Fibroblast of skin of back (primary cell): ENCODE data around the gene FBN1.

Source experiments
- DNase-seq: peaks from one replicate; pipeline ENCODE4 v3.0.0-alpha.2; 2013

FBN1 gene

DNA sequence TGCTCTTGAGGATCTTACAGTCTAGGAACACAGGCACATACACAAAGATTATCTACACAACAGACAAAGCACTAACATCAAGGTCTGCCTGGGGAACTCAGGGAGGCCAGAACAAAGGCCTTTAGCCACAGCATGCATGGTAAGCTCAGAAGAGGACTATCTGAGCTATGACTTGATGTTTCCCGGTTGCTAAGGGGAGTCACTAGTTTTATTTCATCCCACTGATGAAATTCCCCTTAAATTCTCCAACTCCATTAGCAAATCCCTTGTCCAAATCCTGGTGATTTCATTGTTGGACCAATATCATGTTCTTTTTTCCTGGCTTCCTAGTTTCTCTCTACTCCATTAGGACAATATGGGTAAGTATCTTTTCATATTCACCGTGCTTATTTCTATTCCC is 23.3 kb downstream of the FBN1 start:
- DNase-seq = no peak

DNA sequence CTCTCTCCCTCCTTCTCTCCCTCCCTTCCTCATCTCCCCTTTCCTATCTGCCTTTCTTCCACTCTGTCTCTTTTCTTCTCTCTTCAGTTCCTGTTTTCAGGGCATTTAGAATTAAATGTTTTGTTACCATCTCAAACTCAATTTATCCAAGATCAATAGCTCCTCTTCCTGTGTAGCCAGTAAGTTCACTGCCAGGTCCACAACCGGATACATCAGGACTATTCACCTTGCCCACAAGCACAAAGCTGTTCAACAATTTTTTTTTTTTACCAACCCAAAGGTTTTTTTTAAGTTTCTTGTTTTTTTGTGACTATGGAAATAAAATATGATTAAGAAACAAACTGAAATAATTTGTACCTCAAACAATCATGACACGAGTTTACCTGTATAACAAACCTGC is 26.1 kb downstream of the FBN1 start:
- DNase-seq = no peak

DNA sequence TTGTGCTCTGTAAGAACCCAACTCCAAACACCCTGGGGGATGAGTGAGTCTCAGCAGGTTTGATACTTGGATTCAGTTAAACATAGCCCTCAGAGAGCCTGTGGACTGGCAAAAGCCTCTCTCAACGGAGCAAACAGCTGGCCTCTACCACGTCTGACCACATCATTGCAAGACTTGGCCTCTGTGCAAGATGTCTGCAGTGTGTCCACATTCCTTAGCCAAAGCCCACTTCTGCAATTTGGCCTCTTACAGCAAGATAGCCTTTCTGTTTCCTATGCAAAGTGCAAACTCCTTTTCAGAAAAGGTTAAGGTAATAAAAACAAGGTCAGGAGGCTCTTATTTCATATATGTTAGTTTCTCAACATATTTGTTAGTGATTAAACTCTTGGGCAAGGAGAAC is 27.9 kb downstream of the FBN1 start:
- no peak for DNase-seq

DNA sequence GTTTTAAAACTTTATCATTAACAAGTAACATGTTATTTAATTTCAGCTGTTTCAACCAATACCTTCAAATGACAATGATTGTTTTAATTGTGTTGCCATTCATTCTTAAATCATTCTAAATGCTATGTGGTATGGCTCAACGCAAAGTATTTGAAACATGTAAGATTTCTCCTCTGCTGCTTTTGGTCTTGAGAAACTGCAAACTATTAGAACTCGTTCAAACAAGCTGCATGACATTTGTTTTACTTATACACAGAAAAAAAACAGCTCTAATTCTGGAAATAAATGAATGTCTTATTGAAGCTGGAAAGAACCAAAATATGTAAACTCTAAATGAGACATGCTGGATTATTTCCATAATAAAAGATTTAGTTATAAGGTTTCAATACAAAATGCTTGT is 29.3 kb downstream of the FBN1 start:
- DNase-seq = peak; percentile 55

DNA sequence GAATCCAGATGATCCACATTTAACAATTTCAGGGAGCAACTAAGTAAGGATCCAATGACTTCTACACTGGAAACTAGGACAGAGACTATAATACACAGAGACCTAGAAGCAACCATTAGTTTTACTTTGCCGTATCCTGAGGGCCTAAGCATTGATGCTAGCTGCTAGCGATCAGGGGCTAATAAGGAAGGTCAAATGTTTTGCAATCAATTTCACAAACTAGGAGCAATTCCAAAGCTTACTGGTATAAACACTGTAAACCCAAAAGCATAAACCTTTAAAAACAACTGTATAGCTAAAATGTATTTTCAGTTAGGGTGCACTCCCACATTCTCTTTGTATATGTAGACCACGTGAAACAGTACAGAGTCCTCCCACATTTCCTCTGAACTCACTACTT is 31.5 kb downstream of the FBN1 start:
- DNase-seq = no peak

DNA sequence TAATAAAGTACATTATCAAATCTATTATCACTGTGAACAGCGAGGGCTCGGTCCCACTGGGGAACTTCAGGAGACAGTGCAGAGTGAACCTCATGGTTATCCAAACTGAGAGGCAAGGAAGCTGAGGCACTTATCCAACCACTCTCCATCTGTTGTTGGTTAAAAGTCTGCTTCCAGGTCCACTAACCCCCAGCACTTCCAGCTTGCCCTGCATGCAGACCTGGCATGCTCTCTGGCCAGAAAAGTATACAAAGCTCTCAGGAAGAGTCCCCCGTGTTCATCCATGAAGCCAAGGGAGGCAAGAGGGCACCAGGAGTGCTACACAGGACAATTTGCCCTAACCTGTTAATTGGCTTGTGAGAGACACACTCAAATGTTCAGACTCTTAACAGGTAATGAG is 36.0 kb downstream of the FBN1 start:
- no peak for DNase-seq

DNA sequence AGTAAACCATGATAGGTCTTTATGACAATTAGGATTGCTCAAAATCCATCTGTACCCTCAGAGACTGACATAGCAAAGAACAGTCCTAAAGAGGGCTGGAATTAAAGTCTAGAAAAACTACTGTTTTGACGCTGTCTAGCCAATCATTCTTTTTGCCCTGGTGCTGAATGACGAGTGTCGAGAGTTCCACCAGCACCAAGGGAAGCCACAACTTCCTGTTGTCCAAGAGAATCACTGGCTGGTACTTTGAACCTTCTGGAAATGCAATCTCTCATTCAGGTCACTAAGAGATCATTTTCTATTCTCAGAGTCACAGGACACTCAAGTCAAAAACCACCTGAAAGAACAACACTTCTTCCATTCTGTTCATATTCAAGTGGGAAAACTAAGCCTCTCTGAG is 37.7 kb downstream of the FBN1 start:
- no peak for DNase-seq

DNA sequence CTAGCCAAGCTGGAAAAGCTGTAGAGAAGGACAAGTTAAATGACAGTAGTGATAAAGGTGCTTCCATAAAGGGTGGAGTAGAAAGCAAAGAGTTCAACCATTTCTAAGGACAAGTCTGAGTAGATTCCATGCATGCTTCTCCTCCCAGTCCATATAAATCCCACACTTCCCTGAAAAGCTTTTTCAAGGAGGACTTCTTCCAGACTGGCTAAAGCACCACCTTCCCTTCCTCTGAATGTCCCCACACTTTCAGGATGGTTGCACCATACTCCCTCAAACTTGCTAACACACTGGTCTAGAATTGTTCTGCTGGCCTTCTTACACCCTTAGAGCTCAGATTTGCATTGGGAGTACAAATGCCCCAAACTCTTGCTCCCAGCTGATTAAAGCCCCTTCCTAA is 40.9 kb downstream of the FBN1 start:
- peak; percentile 48 for DNase-seq

DNA sequence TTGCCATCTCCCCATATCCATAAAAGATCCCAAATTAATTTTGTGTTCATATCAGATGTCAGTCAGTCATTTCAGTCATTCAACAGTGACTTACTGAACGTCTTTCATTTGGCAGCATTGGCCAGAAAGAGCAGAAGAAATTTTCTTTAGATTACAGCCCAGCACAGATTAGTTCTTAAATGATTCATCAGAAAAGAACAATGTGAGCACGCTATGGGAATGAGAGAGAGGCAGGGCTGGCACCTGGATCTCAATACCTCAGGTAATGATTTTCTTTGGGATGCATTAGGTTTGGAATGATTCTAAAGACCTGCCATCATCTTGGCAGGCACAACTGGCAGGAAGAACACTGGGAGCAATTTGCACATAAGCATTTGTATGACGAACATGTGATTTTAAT is 41.6 kb downstream of the FBN1 start:
- no peak for DNase-seq

DNA sequence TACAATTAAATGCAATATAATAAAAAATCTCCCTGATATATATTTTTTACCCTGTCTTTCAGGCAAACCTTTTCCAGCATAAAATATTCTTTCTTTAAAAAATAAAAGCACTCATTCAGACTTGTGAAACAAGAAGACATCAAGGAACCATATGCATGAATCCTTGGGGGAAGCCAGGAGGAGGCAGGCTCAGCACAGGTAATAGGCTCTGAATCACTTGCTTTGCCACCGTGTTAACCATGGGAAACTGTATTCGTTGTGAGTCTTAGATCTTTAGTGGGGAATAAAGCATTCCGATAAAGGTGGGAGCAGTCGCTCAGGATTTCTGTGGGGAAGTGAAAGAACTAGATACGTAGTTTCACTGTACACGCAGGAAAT is 42.4 kb downstream of the FBN1 start:
- no peak for DNase-seq

DNA sequence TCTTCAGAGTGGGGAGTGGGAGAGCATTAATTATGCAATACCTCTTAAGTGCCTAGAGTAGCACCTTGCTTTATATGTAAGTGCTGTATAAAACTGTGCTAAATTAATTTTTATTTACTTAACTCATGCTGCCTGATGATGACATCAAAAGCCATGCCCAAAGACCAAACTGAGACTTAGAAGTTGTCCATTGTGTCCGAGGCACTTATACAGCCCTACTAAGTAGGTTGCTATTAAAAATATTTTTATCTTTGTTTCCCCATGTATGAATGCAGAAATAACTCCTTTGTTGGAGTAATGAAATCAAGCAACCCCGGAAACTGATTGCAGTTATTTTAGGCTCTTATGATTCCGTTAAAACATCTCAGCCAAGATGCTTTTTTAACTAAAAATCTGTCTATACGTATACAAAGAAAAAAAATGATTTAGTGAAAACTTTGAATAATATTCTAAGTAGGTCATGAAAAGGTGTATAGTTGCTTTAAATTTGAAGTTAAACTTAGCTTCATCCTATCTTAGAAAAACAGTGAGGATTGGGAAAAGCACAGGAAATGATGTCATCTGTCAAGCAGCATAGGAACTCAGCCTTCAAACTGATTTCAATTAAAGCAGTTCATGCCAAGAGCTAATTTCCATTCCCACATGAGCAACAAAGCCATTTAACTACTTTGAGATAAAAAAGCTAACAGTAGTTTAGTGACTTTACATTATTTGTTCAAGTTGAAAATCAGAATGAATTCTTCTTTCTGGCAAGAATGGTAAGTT is 43.0 kb downstream of the FBN1 start:
- DNase-seq = peak; percentile 83

DNA sequence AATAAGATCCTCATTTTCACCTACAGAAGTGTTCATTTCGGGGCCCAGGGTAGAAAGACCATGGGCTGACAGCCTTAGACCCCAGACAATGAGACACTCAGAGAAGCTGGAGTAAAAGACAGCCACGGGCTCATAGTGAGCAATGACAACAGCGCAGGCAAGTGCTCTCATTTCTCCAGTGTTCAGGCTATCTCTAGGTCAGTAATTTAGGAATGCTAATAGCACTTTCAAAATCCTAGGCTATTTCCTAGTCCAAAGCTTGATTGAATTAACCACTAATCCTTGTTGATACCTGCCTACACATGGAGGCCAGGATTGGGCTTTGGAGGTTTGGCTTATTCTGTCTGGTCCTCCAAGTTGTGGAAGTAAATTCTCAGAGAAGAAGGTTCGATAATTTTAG is 44.4 kb downstream of the FBN1 start:
- no peak for DNase-seq

DNA sequence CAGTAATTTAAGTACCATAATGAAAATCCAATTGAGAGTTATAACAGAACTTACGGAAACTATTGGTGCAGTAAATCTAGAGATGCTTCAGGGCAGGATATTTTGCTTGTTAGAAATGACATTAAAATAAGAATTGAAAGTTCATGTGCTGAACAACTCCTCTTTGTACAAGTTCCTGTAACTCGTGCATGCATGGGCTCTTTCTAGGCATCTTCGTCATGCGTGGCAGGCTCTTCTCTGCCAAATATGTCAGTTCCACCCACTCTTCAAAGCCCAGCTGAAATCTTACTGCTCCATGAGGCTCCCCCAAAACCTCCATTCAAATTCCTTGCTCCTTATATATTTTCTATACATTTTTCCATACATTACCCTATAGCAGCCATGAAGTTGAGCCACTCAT is 48.7 kb downstream of the FBN1 start:
- no peak for DNase-seq

DNA sequence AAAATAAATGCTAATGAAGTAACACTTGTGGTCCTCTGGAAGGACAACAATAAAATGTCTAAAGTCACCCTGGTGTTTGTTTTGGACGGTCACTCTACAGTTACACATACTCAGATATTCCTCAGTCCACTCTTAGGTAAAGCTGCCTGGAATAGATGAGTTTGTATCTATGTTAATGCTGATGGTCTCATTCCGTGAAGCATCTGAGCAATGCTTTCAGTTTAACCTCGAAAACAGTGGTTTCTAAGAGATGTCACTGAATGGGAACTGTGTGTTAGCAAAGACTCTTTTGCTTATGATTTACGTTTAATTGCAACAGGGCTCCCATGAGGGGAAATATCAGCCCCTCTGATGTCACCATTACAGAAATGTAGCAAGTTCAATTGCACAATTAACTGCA is 49.1 kb downstream of the FBN1 start:
- DNase-seq = no peak

DNA sequence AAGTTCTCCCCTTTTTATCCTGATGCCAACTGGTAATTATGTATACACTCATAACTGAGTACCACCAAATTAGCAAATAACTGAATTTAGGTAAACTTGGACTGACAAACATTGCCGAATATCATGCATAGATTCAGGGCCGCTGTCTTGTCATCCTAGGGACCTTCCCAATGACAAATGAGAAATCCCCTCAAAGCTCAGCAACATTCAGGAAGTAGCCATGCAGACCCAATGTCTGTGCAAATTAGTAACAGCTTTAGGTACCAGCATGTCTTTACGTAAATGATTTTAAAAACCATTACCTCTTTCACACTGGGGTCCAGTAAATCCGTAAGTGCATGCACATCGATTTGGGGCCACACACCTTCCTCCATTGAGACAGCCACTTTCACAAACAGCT is 49.5 kb downstream of the FBN1 start:
- no peak for DNase-seq

DNA sequence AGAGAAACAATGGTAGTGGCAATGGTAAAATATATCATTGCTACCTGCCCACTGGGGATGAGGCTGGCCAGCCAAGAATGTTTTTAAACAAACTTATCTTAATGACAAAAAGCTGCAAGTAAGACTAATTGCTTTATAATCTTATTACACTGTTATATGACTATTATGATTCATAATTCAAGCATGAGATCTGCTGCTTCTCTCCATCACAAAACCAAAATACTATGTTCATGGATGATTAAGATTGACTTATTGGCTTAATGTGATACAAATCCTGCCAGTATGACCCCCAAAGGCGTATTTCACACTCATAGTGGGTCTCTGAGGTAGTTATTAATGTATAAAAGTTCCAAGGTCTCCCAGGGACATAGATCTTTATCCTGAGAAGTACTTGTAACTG is 52.6 kb downstream of the FBN1 start:
- no peak for DNase-seq

DNA sequence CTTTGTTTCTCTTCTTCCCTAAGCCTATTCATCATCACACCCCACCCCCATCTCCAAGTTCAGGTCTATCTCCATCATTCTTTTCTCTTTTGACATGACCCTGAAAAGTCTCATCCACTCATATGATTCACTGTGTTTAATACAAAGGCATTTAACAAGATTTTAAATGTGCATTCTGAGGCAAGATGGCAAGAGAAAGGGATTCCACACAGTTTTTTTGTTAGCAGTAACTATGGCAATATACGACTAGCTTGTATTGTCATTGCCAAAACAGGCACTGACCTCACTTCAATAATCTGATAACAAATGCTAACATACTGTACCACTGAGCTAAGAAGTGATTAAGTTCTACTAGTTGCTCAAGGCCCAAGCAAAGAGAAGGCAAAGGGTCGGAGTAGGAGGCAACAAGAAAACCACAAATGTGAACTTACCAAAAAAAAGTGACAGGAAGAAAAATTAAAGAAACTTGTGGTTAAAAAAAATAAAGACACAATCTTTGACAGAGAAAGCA is 53.2 kb downstream of the FBN1 start:
- peak; percentile 88 for DNase-seq

DNA sequence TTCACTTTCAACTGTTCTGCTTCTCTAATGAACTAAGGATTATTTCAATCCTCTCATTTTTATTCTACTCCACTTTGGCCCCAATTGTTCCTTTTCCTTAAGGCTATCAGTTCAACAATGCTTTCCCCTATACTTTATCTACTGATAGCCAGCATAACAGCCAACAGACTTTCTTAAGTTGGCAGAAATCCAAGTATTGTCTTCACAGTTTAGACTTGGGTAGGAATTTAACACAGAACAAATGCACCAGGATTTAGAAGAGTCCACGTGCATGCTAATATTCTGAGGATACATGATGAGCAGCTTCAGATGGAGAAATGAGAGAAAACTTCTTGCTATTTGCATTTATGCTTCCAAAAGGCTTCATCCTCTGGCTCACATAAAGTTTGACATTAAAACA is 54.8 kb downstream of the FBN1 start:
- no peak for DNase-seq

DNA sequence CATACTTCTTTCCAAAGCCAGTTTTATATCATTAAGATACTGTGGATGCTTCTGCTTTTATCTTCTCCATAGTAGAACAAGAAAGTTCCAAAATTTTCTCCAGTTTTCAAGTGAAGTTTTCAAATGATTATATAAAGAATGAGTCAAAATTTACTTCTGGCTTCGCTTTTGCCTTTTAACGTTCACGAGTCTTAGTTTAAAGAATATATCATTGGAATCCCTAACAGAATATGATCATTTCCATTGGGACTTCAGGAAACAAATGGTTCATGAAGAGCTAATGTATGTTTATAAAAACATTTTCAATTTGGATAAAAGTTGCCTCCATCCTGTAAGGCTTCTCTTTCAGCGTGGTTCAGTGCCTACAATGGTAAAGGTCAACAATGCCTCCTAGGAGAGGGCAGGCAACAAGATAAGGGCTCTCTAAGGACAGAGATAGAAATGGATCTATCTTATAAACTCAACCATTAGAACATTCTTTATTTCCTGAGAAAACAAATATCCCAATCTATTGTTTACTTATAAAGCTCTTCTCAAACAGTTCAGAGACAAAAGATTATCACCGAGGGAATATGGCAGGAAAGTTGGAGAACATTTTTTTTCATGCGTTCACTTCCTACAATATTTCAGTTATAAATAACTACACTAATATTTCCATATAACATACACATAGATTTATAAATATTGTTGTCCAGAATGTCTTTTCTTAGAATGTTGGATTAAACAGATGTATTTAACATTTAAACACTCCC is 60.5 kb downstream of the FBN1 start:
- DNase-seq = no peak

DNA sequence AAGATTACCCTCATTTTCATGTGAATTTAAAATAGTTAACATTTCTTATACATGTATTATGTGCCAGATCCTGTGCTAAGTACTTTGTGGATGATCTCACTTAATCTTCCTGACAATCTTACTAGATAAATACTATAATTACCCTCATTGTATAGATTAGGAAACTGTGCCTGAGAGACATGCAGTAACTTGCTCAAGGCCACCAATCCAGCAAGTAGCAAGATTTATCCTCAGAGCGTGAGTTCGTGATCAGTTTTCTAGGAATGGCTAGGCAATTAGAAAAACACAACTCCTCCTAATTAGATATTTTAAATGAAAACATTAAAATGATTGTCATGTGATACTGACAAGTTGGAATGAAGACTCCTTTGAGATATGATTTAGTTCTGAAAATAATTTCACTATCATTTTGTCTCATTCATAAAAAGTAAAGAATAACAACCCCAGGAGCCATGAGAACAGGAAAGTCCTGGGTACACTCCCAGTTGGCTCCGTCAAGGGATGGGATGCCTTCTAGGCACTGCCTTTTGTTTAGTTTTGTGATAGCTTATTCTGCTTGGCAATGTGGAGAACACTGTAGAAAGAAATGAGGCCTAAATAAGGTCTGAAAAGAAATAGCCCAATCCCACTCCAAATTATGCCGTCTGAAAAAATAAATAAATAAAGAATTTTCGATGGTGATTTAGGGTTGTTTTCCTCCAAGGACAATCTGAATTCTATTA is 61.3 kb downstream of the FBN1 start:
- no peak for DNase-seq

DNA sequence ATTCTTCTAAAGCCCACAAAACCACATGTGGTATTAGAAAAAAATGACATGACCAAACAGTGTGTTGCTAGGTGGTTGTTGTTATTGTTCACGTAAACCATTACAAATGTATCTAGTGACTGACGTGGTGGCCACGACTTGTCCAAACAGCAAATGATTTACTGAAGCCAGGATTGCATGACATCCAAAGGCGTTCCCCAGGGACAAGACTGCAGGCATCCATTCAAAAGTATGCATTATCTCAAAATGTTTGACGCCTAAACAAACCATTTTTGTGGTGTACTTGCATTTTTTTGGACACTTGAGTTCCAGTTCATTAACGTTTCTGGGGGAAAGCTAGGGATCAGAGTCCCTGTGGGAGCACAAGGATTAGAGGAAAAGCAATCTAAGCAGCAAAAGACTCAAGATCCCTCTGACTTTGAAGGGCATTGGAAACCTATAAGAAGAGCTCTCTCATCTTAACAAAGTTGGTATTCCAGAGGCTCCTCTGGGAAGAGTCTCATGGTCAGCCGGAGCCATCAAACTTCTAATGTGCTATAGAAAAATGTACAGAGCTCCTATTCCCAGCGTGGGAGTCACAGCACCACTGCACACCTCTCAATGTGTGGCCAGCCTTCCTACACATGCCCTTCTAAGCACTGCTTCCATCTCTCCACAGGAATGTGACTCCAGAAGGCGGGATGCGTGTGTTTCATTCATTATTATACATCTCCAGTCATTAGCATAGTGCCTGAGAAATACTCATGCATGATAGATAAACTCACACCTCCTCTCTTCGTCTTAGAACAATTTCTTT is 62.9 kb downstream of the FBN1 start:
- DNase-seq = peak; percentile 98

DNA sequence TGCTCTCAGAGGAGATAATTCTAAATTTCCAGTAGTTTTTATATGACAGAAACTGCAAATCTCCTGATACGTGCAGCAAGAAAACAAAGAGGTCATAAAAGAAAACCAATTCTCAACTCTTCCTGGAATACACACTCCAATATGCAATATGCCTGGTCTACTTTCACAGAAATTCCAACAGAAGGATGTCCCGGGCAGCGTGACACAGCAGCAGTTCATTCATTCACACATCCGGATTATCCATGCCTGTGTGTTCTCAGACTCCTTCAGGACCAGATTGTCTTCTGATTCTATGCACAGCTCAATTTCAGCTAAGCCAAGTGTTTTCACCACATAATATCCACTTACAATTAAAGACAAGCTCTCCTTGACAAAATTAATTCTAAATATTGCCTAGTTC is 64.3 kb downstream of the FBN1 start:
- DNase-seq = no peak

DNA sequence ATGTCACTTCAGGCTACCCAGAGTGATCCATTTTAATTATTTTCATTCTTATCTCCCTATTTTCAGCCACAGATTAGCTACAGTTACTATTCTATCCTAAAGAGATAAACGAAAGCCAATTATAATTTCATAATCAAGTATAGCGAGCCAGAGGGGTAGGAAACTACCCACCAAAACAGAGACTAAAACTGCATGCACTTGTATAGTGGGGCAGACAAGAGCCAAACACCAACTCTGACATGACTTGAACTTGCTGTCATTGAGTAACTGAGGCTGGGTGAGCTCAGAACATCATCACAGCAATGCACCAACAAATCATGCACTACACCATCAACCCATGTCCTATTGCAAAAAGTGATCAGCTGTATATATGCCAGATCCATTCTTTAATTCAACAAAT is 64.8 kb downstream of the FBN1 start:
- DNase-seq = no peak
